BLaER1 treated with 17β-estradiol and CSF1 and Interleukin-3, amounts not matched to agents 10 nM and 100 nM (cell line): ENCODE results near the gene VPS16.

Source experiments
- H3K27ac ChIP-seq, 11 experiments: shearing (Covaris generic); formaldehyde crosslinking; 2 replicates each; pipeline ENCODE4 v1.8.1; 2022
- H3K27me3 ChIP-seq, 11 experiments: shearing (Covaris generic); formaldehyde crosslinking; 2 replicates each; pipeline ENCODE4 v1.8.1; 2022
- H3K36me3 ChIP-seq, 11 experiments: shearing (Covaris generic); formaldehyde crosslinking; 2 replicates each; pipeline ENCODE4 v1.8.1; 2022
- H3K4me1 ChIP-seq, 10 experiments: shearing (Covaris generic); formaldehyde crosslinking; 2 replicates each; pipeline ENCODE4 v1.8.1; 2022
- H3K4me2 ChIP-seq, 11 experiments: shearing (Covaris generic); formaldehyde crosslinking; 2 replicates each; pipeline ENCODE4 v1.8.1; 2022
- H3K4me3 ChIP-seq, 10 experiments: shearing (Covaris generic); formaldehyde crosslinking; 2 replicates each; pipeline ENCODE4 v1.8.1; 2022
- H3K9ac ChIP-seq, 11 experiments: shearing (Covaris generic); formaldehyde crosslinking; 2 replicates each; pipeline ENCODE4 v1.8.1; 2022
- H3K9me3 ChIP-seq, 11 experiments: shearing (Covaris generic); formaldehyde crosslinking; replicated peaks in 1 of 11; 2 replicates each; pipeline ENCODE4 v1.8.1; 2022
- H4K20me1 ChIP-seq, 11 experiments: shearing (Covaris generic); formaldehyde crosslinking; 2 replicates each; pipeline ENCODE4 v1.8.1; 2022
- Cebpa-rat ChIP-seq, 11 experiments: shearing (Covaris generic); IDR thresholded peaks; 2 replicates each; pipeline ENCODE4 v1.8.1; 2022

Gene VPS16

DNA sequence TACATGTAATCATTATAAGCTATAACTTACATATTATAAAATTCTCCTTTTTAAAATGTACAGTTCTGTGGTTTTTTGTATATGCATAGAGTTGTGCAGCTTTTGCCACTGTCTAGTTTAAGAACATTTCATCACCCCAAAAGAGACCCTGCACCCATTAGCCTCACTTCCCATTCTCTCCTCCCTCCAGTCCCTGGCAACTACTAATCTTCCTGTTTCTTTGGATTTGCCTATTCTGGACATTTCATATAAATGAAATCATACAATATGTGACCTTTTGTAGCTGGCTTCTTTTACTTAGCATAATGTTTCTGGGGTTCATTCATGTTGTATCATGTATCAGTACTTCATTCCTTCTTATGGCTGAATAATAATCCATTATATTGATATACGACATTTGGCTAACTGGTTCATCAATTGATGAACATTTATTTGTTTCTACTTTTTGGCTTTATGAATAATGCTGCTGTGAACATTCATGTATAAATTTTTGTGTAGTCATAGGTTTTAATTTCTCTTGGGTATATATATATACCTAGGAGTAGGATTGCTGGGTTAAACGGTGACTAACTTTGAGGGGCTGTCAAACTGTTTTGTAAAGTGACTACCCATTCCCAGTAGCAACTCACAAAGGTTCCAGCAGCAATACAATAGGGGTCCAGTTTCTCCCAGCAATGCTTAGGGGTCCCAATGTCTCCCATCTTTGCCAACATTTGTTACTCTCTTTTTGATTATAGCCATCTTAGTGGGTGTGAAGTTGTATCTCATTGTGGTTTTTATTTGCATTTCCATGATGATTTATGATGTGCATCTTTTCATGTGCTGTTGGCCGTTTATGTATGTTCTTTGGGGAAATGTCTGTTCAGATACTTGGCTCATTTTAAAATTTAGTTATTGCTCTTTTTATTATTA is 43.4 kb downstream of the VPS16 start:
- Histone ChIP-seq H3K9me3 (no peaks in the 10 kb centered on the region), H4K20me1 (peaks cover 42 to 92% (median 70%) of the 10 kb centered on the region in 11 experiments; a peak in 20 of 22 replicates), H3K27me3 (no peaks in the 10 kb centered on the region), H3K4me1 (peaks cover 8 to 40% (median 24%) of the 10 kb centered on the region in 10 experiments), H3K27ac (no peak overlapping the region), H3K4me2 (peak overlapping the region in 9 of 11 experiments; percentile 3 to 61 (median 20); a peak in 10 of 22 replicates), H3K36me3 (peaks cover 0 to 52% (median 23%) of the 10 kb centered on the region in 11 experiments; a peak in 16 of 22 replicates), H3K4me3 (no peak overlapping the region), H3K9ac (no peak overlapping the region)
- TF ChIP-seq Cebpa-rat (IDR thresholded peaks at IDR 0.05), result no peak

DNA sequence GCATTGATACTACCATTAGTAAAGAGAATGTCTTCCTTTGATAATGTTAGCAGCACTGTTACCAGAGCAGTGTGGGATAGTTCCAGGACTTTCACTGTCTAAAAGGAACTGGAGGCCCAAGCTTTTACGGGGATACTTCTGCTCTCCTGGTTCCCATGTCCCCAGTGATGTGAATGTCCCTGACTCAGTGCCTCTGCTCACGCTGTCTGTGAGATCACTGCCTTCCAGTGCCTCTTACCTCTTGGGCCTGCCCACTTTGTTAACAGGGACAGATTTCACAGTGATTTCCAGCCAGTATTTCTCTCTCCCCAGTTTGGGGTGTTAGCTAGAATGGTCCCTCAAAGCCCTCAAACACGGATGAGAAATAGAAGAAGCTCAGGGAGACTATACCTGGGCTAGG is 47.2 kb downstream of the VPS16 start:
- Histone ChIP-seq H3K36me3 (peaks cover 3 to 48% (median 15%) of the 10 kb centered on the region in 11 experiments; a peak in 19 of 22 replicates), H3K27ac (no peak overlapping the region), H3K27me3 (no peaks in the 10 kb centered on the region), H3K9me3 (peaks cover 0 to 18% (median 7%) of the 10 kb centered on the region in 11 experiments; a peak in 12 of 22 replicates), H3K4me1 (peaks cover 13 to 56% (median 41%) of the 10 kb centered on the region in 10 experiments), H3K4me2 (peak overlapping the region in 2 of 11 experiments; percentile 4 to 15; a peak in 2 of 22 replicates), H3K4me3 (no peak overlapping the region), H4K20me1 (peaks cover 17 to 94% (median 43%) of the 10 kb centered on the region in 11 experiments; a peak in 17 of 22 replicates), H3K9ac (no peak overlapping the region)
- TF ChIP-seq Cebpa-rat (IDR thresholded peaks at IDR 0.05), result no peak

DNA sequence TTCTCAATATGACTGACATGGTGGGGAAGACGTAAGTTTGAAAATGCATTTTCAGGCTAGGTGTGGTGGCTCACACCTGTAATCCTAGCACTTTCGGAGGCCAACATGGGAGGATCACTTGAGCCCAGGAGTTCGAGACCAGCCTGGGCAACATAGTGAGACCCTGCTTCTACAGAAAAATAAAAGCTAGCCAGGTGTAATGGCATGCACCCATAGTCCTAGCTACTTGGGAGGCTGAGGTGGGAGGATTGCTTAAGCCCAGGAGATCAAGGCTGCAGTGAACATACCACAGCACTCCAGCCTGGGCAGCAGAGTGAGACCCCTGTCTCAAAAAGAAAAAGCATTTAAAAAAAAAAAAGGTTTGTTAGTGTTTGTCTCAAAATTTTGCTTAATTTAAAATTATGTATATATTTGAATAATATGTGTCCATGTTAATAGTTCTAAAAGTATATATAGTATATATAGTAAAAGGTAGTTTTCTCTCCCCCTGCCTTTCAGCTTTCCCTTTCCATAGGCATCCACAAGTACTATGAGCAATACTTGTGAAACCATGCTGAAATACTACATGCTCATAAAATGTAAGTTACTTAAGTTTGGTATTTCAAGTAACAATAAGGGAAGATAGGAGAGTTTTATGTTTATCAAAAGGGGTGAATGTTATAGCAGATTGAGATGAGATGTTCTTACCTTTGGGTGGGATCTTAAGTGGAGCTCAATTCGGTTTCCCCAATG is 47.8 kb downstream of the VPS16 start:
- H3K4me2 ChIP-seq, result peak overlapping the region in 2 of 11 experiments; percentile 4 to 15; a peak in 1 of 22 replicates
- TF ChIP-seq Cebpa-rat (IDR thresholded peaks at IDR 0.05), result no peak
- no peak overlapping the region for H3K4me3 ChIP-seq

DNA sequence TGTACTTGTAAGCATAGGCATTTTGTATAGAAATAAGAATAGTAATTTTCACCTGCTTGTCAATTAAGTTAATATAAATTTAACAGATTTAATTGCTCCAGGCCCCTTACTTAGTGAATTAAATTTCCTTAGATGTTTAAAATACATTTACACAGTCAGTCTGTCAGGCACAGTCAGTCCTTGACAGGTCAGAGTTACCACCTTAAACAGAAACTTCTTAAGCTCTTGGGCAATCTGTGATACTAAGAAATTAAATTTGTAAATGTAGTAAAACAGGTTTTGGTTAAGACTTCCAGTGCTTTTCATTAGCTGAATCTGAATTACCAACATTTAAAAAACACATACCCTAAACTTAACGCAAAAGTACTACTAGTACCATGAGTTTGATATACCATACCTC is 48.7 kb downstream of the VPS16 start:
- H3K9me3 ChIP-seq, result peaks cover 3 to 31% (median 20%) of the 10 kb centered on the region in 11 experiments
- no peak overlapping the region for H3K9ac ChIP-seq
- H3K4me1 ChIP-seq, result peaks cover 7 to 49% (median 36%) of the 10 kb centered on the region in 10 experiments
- TF ChIP-seq Cebpa-rat (IDR thresholded peaks at IDR 0.05), result no peak
- no peaks in the 10 kb centered on the region for H3K27me3 ChIP-seq
- no peak overlapping the region; a peak in 1 of 22 replicates for H3K4me2 ChIP-seq
- H3K4me3 ChIP-seq, result no peak overlapping the region
- H4K20me1 ChIP-seq, result peaks cover 12 to 85% (median 35%) of the 10 kb centered on the region in 11 experiments; a peak in 17 of 22 replicates
- no peak overlapping the region for H3K27ac ChIP-seq
- peaks cover 6 to 59% (median 23%) of the 10 kb centered on the region in 11 experiments; a peak in 21 of 22 replicates for H3K36me3 ChIP-seq

More for the DNA sequence above, 47.8 kb downstream of the VPS16 start:
- Histone ChIP-seq H4K20me1 (peaks cover 15 to 92% (median 39%) of the 10 kb centered on the region in 11 experiments; a peak in 17 of 22 replicates), H3K27ac (no peak overlapping the region), H3K9ac (no peak overlapping the region), H3K27me3 (no peaks in the 10 kb centered on the region), H3K36me3 (peaks cover 3 to 51% (median 18%) of the 10 kb centered on the region in 11 experiments; a peak in 19 of 22 replicates), H3K4me1 (peaks cover 13 to 56% (median 41%) of the 10 kb centered on the region in 10 experiments), H3K9me3 (peaks cover 0 to 24% (median 13%) of the 10 kb centered on the region in 11 experiments; a peak in 17 of 22 replicates)

DNA sequence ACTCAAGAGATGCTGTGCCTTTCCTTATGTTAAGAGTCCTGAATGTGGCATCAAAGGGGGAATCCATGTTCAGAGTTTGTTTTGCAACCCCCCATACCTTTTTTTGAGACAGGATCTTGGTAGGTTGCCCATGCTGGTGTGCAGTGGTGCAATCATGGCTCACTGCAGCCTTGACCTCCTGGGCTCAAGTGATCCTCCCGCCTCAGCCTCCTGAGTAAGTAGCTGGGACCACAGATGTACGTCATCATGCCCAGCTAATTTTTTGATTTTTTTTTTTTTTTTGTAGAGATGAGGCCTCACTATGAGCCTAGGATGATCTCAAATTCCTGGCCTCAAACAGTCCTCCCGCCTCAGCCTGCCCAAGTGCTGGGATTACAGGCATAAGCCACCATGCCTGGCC is 49.3 kb downstream of the VPS16 start:
- Histone ChIP-seq H3K4me1 (peaks cover 2 to 43% (median 30%) of the 10 kb centered on the region in 10 experiments; a peak in 19 of 20 replicates), H3K9ac (no peak overlapping the region), H3K27ac (no peak overlapping the region; a peak in 1 of 22 replicates), H3K27me3 (no peaks in the 10 kb centered on the region), H3K36me3 (peaks cover 9 to 64% (median 29%) of the 10 kb centered on the region in 11 experiments; a peak in 21 of 22 replicates), H3K4me2 (peak overlapping the region in 5 of 11 experiments; percentile 5 to 52 (median 47); a peak in 6 of 22 replicates), H4K20me1 (peaks cover 12 to 80% (median 33%) of the 10 kb centered on the region in 11 experiments; a peak in 17 of 22 replicates), H3K4me3 (no peak overlapping the region), H3K9me3 (peaks cover 9 to 37% (median 26%) of the 10 kb centered on the region in 11 experiments)
- TF ChIP-seq Cebpa-rat (IDR thresholded peaks at IDR 0.05), result no peak

DNA sequence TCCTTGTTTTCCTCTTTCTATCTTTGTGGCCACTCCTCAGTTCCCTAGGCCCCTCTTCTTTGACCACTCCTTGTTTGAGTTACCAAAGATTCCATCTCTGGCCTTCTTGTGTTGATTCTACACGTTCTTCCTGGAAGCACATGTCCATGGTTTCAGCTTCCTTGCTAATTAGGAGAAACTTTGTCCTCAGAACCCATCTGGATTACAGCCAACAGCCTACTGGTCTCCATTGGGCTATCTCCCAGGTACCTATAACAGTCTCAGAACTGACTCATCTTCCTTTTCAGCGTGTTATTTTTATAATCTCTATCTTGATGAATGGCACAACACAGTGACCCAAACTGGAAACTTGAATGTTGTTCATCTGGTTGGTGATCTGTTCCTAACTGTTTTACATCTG is 50.2 kb downstream of the VPS16 start:
- H3K27me3 ChIP-seq, result no peaks in the 10 kb centered on the region
- peaks cover 18 to 46% (median 35%) of the 10 kb centered on the region in 11 experiments for H3K9me3 ChIP-seq
- TF ChIP-seq Cebpa-rat (IDR thresholded peaks at IDR 0.05), result no peak
- peak overlapping the region; percentile 8 to 69 (median 47); a peak in 18 of 22 replicates for H3K4me2 ChIP-seq
- H3K27ac ChIP-seq, result no peak overlapping the region; a peak in 1 of 22 replicates
- H4K20me1 ChIP-seq, result peaks cover 12 to 70% (median 30%) of the 10 kb centered on the region in 11 experiments; a peak in 17 of 22 replicates
- H3K36me3 ChIP-seq, result peaks cover 17 to 64% (median 38%) of the 10 kb centered on the region in 11 experiments
- peaks cover 0 to 34% (median 26%) of the 10 kb centered on the region in 10 experiments; a peak in 19 of 20 replicates for H3K4me1 ChIP-seq
- no peak overlapping the region for H3K9ac ChIP-seq
- H3K4me3 ChIP-seq, result no peak overlapping the region

DNA sequence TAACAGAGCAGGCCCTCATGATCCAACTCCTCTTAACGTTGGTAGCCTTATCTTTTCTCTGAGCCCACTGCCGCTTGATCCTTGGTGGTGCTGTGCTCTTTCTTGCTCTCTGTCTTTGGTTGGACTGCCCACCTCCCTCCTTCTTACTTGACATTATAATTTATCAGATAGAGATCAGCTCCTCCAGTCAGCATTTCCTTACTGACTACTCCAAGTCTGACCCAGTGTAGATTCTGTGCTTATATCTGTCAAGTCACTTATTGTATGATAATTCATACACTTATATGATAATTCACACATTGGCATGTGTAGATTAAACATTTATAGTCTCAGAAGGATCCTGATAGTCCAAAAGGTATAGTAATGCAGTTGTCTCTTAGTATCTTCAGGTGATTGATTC is 50.8 kb downstream of the VPS16 start:
- Histone ChIP-seq H3K9ac (no peak overlapping the region), H3K4me3 (no peak overlapping the region), H3K27ac (no peak overlapping the region; a peak in 1 of 22 replicates), H3K4me2 (peak overlapping the region in 9 of 11 experiments; percentile 13 to 69 (median 47); a peak in 8 of 22 replicates), H3K9me3 (peaks cover 19 to 52% (median 41%) of the 10 kb centered on the region in 11 experiments), H4K20me1 (peaks cover 12 to 65% (median 30%) of the 10 kb centered on the region in 11 experiments; a peak in 17 of 22 replicates), H3K27me3 (no peaks in the 10 kb centered on the region), H3K36me3 (peaks cover 17 to 68% (median 40%) of the 10 kb centered on the region in 11 experiments), H3K4me1 (peaks cover 0 to 34% (median 25%) of the 10 kb centered on the region in 10 experiments; a peak in 19 of 20 replicates)
- no peak for TF ChIP-seq Cebpa-rat (IDR thresholded peaks at IDR 0.05)

DNA sequence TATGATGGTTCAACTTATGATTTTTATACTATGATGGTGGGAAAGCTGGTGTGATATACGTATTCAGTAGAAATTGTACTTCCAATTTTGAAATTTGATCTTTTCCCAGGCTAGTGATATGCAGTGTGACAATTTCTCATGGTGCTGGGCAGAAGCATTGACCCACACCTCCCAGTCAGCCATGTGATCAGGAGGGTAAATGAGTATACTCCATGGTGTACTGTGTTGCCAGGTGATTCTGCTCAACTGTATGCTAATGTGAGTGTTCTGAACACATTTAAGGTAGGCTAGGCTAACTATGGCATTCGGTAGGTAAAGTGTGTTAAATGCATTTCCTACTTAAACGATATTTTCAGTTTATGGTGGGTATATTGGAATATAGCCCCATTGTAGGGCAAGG is 51.8 kb downstream of the VPS16 start:
- peaks cover 19 to 63% (median 52%) of the 10 kb centered on the region in 11 experiments for H3K9me3 ChIP-seq
- peaks cover 17 to 78% (median 49%) of the 10 kb centered on the region in 11 experiments for H3K36me3 ChIP-seq
- H3K4me2 ChIP-seq, result no peak overlapping the region
- no peak overlapping the region for H3K4me3 ChIP-seq
- peaks cover 0 to 34% (median 25%) of the 10 kb centered on the region in 10 experiments; a peak in 19 of 20 replicates for H3K4me1 ChIP-seq
- H3K27ac ChIP-seq, result no peak overlapping the region
- TF ChIP-seq Cebpa-rat (IDR thresholded peaks at IDR 0.05), result no peak
- no peak overlapping the region for H3K9ac ChIP-seq
- no peaks in the 10 kb centered on the region for H3K27me3 ChIP-seq
- H4K20me1 ChIP-seq, result peaks cover 9 to 58% (median 27%) of the 10 kb centered on the region in 11 experiments; a peak in 17 of 22 replicates
